HG02678 (cell line): ENCODE data around the gene RGS16.
A peak's percentile ranks its signal among the peaks of the same experiment; 100 is the strongest.

Source experiments
- ATAC-seq: cut with Tn5 transposase; IDR thresholded peaks from one replicate; pipeline ENCODE4 v1.9.1; 2021; ENCODE audit warnings: mild to moderate bottlenecking, moderate library complexity; ENCODE audit not compliant: unreplicated experiment

Gene RGS16

DNA sequence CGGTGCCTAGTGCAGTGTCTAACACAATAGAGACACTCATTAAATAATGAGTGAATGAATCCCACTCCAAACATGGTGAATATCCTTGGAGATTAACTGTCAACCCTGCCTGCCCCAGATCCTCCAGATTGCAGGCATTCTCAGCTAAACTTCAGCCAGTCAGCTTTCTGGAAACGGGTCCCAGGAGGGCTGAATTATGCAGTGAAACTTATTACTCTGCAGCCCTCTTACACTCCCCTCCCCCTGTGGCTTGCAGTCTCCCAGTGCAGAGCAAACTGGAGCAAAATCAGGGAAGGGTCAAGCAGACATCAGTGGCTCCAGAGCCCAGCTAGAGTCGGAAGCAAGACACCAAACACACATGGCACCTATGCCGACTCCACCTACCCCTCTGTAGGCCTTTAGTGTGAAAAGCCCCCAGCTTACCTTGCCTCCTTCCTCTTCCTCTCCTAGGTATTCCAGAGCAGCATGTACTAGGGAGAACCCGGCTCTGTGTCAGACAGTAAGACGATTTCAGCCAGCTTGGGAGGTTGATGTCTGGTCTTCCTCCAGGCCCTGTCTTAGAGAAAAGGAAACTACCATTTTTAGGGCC is 6.5 kb upstream of the RGS16 start:
- no peak for ATAC-seq

GRCh38 chr1:182608845-182609610 is 4.8 kb upstream of the RGS16 start:
- no peak for ATAC-seq

DNA sequence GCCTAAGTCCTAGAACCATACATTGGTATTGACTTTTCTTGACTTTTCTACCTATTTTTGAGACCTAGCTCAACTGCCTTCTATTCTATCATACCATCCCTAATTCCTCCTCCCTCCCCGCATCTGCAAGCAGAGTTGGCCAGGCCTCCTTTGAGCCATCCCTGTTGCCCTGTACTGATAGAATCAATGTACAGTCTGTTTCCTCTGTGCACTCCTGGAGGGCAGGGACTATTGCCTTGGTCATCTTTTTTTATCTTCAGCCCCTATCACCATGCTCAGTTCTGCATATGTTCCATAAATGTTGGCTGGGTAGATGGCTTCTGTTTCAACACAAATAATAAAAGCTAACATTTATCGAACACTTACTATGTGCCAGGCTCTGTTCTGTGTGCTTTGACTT is 4.0 kb upstream of the RGS16 start:
- no peak for ATAC-seq

- no peak for ATAC-seq
These were observed 3.4 kb upstream of the RGS16 start for GRCh38 chr1:182607566-182607965.

- ATAC-seq: peak; percentile 14
These were observed 479 bp downstream of the RGS16 start for GRCh38 chr1:182603646-182604174.

GRCh38 chr1:182602935-182603645 is 1.1 kb downstream of the RGS16 start:
- ATAC-seq: no peak

DNA sequence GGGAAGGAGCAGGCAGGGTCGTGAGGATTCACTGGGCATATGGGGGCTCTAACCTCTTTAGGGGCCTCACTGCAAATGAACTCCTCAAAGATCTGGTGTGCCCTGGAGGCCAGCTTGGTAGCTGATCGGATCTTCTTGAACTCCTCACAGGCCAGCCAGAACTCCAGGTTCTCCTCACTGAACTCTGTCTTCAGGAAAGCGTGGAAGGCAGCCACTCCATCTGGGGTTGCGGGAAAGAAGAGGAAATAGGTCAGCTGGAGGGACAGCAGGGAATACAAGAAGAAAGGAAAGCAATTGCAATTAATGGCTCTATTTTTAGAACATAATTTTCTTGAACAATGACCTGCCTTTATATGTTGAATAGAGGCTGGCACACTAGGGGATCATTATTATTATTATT is 2.3 kb downstream of the RGS16 start:
- no peak for ATAC-seq

DNA sequence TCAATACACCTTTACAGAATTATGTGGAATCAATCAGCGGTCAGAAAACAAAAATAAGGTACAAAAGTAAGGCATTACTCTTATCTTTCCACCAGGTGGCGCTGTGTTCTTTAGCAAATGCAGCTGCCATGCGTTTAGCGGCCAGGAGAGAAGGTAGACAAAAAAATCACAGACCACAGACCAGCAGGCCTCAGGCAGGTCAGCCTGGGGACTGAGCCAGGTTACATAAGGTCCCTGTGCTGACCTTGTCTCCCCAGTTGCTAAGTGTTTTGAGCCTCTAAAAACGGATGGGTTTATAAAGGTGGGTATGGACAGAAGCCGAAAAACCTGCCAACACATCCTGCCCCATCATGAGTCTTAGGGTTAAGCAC is 2.8 kb downstream of the RGS16 start:
- no peak for ATAC-seq

DNA sequence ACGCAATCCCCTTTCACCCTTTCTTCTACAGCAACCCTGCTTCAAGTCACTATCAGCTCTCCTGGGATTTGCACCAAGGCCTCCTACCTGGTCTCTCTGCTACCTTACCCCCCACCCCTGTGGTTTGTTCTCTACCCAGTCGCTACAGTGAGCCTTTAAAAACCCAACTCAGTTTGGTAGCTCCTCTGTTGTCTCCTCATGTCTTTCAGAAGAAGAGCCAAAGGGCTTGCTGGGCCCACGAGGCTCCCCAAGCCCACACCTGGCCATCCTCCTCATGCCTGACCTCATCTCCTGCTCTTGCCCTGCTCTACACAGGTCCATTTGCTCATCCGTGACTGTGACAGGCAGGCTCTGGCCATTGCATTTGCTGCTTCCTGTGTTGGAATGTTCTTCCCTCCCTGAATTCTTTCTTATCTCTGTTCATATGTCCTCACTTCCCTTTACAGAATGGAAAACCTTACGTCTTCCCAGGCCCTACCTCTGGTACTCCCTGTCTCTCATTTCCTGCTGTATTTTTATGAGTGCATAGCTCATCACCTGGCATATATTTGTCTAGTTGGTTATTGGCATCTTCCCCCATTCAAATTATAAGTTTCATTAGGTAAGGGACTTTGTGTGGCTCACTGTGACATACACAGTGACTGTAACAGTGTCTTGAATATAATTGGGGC is 3.3 kb downstream of the RGS16 start:
- no peak for ATAC-seq

- no peak for ATAC-seq
These were observed 4.0 kb downstream of the RGS16 start for GRCh38 chr1:182600036-182600713.

- ATAC-seq: no peak
These were observed 4.8 kb downstream of the RGS16 start for GRCh38 chr1:182599339-182599738.

DNA sequence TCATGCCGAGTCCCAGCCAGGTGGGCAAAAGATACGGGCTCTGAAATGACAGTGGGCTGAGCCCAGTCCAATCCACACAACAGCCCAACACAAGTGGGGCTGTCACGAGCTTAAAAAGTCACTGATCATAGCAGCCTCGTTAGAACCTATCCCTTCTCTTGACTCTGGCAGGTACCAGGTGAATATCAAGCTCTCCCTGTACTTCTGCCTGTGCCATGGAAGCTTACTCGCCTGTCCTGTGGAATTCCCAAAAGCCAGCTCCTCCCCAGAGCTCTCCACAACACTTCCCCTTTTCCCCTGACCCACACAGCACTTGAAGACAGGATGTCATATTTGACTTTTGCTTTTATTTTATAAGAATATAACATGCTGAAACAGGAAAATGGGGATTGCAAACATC is 5.9 kb downstream of the RGS16 start:
- ATAC-seq: no peak

GRCh38 chr1:182596934-182597333 is 7.3 kb downstream of the RGS16 start:
- ATAC-seq: no peak

DNA sequence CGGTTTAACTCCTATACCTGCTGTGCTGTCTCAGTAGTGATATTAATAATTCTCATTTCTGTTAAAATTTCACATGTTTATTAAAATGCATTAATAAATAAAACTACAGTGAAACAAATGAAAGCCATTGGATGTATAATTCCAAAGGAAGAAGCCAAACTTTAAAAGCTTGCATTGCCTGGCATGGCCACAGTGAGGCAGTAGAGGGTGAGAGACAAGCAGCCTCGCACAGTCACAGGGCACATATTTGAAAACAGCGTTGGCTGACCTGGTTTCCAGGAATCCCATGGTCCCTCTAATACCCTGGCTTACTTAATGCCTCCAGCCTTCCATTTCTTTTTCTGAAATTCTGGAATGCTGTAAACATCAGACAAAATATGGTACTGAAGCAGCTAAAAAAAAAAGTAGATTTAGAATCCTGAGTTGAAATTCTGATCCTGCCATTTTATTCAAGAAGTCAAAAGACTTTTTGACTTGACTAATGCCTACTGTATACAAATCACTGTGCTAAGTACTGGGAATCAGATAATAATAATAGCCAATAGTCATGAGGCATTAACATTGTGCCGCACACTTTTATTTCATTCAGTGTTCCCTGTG is 8.4 kb downstream of the RGS16 start:
- ATAC-seq: peak; percentile 54

GRCh38 chr1:182589931-182590330 is 14.3 kb downstream of the RGS16 start:
- ATAC-seq: no peak

GRCh38 chr1:182589520-182589919 is 14.7 kb downstream of the RGS16 start:
- no peak for ATAC-seq

DNA sequence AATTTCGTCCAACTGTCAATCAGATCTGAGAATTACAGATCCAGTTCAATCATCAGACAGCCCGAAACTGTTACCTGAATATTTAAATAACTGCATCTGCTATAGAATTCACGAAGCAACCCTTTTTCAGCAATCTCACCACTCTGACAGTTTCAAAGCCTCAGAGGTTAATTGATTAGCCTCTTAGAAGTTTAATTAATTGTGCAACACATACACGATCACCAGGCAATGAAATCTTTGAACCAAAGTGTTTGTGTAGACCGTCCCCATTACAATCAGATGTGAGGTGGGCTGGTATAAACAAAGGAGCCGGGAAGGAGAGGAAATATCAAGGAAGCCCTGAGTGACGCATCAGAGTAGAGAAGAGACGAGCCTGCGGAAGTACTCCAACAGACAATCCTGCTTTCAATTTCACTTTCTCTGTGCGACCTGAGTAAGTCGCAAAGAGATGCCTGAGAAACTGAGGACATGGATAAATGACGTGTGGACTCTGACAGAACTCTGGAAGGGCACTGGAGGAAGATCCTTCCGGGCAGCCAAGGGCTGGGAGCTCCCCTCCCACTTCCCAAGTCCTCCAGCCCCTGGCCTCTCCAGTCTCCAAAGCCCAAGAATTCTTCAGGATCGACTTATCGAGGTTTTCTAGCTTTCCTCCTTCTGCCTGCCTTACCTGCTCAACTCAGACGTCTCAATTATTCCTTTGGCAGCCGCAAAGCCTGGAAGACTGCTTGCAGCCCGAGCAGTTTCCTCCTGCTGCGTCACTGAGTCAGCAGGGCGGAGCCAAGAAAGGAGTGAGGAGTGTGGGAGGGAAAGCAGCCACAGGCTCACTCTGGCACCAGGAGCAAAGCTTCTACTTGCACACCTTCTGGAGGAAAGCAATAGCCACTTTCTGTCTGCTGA is 15.4 kb downstream of the RGS16 start, which contains the start of gene RNASEL:
TSS of gene RNASEL (minus strand) at position 757 of the 897 bp plus-strand sequence. CDS start 2,450 bp downstream, outside the sequence.
- ATAC-seq: peak; percentile 86

- ATAC-seq: peak; percentile 11
These were observed 16.3 kb downstream of the RGS16 start for GRCh38 chr1:182587666-182588499.
